Umbilical cord (tissue), 2 donors: ENCODE results near the gene PDGFD. TPM values are rescaled to one million over a fixed set of nuclear protein-coding genes. Genes with fewer than 3 reads are reported as not detected.

Source experiments
- DNase-seq: peaks from one replicate; pipeline ENCODE4 v3.0.0-alpha.2; 2015; ENCODE audit warnings: low spot score
- total RNA-seq: library from RNA; depleted of rRNA; stranded (reverse); fragments of >200 nt; gene quantifications from one replicate; pipeline ENCODE4 v1.2.3, GENCODE V29; 2014; ENCODE audit warnings: low replicate concordance; ENCODE audit not compliant: insufficient read depth

The PDGFD gene
- total RNA-seq, 1 donor from 2014 or later: 8.2 TPM

- DNase-seq: no peak
These were observed 17.5 kb downstream of the PDGFD start for GRCh38 chr11:104146421-104146820.

GRCh38 chr11:104145062-104145461, 18.9 kb downstream of the PDGFD start:
- DNase-seq: no peak

- DNase-seq: no peak
These were observed 21.2 kb downstream of the PDGFD start for GRCh38 chr11:104142698-104143097.

- DNase-seq: no peak
These were observed 27.1 kb downstream of the PDGFD start for GRCh38 chr11:104136861-104137260.

- no peak for DNase-seq
These were observed 29.2 kb downstream of the PDGFD start for GRCh38 chr11:104134745-104135144.

GRCh38 chr11:104130161-104130560, 33.8 kb downstream of the PDGFD start:
- DNase-seq: no peak

- no peak for DNase-seq
These were observed 34.8 kb downstream of the PDGFD start for GRCh38 chr11:104129145-104129544.

GRCh38 chr11:104127828-104128227, 36.1 kb downstream of the PDGFD start:
- no peak for DNase-seq

- DNase-seq: no peak
These were observed 37.5 kb downstream of the PDGFD start for GRCh38 chr11:104126464-104126863.

GRCh38 chr11:104124979-104125378, 39.0 kb downstream of the PDGFD start:
- DNase-seq: no peak

GRCh38 chr11:104122836-104123235, 41.1 kb downstream of the PDGFD start:
- no peak for DNase-seq

- no peak for DNase-seq
These were observed 41.8 kb downstream of the PDGFD start for GRCh38 chr11:104122011-104122635.

GRCh38 chr11:104120493-104121137, 43.3 kb downstream of the PDGFD start:
- DNase-seq: no peak

- no peak for DNase-seq
These were observed 45.7 kb downstream of the PDGFD start for GRCh38 chr11:104118105-104118744.

- no peak for DNase-seq
These were observed 50.4 kb downstream of the PDGFD start for GRCh38 chr11:104113541-104113940.

GRCh38 chr11:104106136-104106754, 57.7 kb downstream of the PDGFD start:
- DNase-seq: no peak

GRCh38 chr11:104105155-104105554, 58.8 kb downstream of the PDGFD start:
- DNase-seq: no peak

- DNase-seq: no peak
These were observed 59.3 kb downstream of the PDGFD start for GRCh38 chr11:104104664-104105063.

GRCh38 chr11:104104201-104104600, 59.7 kb downstream of the PDGFD start:
- no peak for DNase-seq

GRCh38 chr11:104098555-104098954, 65.4 kb downstream of the PDGFD start:
- no peak for DNase-seq

GRCh38 chr11:104098132-104098531, 65.8 kb downstream of the PDGFD start:
- DNase-seq: no peak

- peak; percentile 68 for DNase-seq
These were observed 67.0 kb downstream of the PDGFD start for GRCh38 chr11:104096900-104097299.

GRCh38 chr11:104095791-104096190, 68.2 kb downstream of the PDGFD start:
- peak; percentile 11 for DNase-seq
